AG04450 (cell line): ENCODE results near the gene CCL3. TPM values are rescaled to one million over a fixed set of nuclear protein-coding genes. Genes with fewer than 3 reads are reported as not detected.

Source experiments
- CTCF ChIA-PET: fragments of 300-600, 350-600 bp; formaldehyde crosslinking; extraction: SDS; loops from one replicate; lab custom pipeline; 2022; ENCODE audit warnings: antibody characterized with exemption, inconsistent platforms; lab: Charles Lee
- POLR2A ChIA-PET: fragments of 350-600 bp; formaldehyde crosslinking; extraction: SDS; loops from one replicate; lab custom pipeline; 2021; ENCODE audit warnings: antibody characterized with exemption, inconsistent platforms; lab: Yijun Ruan, JAX
- DNase-seq: peaks from one replicate; pipeline ENCODE4 v3.0.0-alpha.2; 2011; ENCODE audit warnings: low read depth, low spot score
- H3K27ac ChIP-seq: one replicate; pipeline ENCODE4 v1.5.1; 2012; ENCODE audit warnings: low read depth, low read length, control low read depth
- H3K27me3 ChIP-seq: one replicate; pipeline ENCODE4 v1.6.0; 2012; ENCODE audit warnings: low read length; ENCODE audit not compliant: control insufficient read depth, insufficient read depth
- H3K4me3 ChIP-seq: 2 replicates; pipeline ENCODE4 v1.5.1; 2011; ENCODE audit warnings: mild to moderate bottlenecking, low read depth, low read length, control low read depth
- H3K9me3 ChIP-seq: 2 replicates; pipeline ENCODE4 v1.5.1; 2012; ENCODE audit warnings: low read length; ENCODE audit not compliant: control insufficient read depth, insufficient read depth
- CTCF ChIP-seq: IDR thresholded peaks from 2 replicates; pipeline ENCODE4 v1.5.1; 2011; ENCODE audit warnings: low read depth, low read length, control low read depth, inconsistent platforms
- polyA plus RNA-seq: library from polyadenylated mRNA; depleted of rRNA; stranded (reverse); fragments of >200 nt; gene quantifications from 2 replicates; pipeline ENCODE4 v1.2.3, GENCODE V29; 2011

CCL3 gene
- polyA plus RNA-seq, 1 experiment: not detected

- ChIA-PET CTCF (interaction anchor here (2.6 kb wide), 1 partner anchor 19 kb away, joined by 17 read pairs; no protein-coding TSS in a partner anchor), POLR2A (no interaction called here)
- no peak for TF ChIP-seq CTCF
- DNase-seq: no peak
- H3K27me3 ChIP-seq: peaks cover 3% of the 10 kb centered on the region
- no peak overlapping the region for H3K4me3 ChIP-seq
- H3K27ac ChIP-seq: no peak overlapping the region
- H3K9me3 ChIP-seq: peaks cover 10% of the 10 kb centered on the region
These were observed 39.7 kb upstream of the CCL3 start for GRCh38 chr17:36129616-36130015.

GRCh38 chr17:36128411-36128978 lies 38.6 kb upstream of the CCL3 start:
- ChIA-PET POLR2A (interaction anchor here (0.7 kb wide), 1 partner anchor 28 kb away, joined by 3 read pairs; no protein-coding TSS in a partner anchor), CTCF (interaction anchor here (2.6 kb wide), 1 partner anchor 21 kb away, joined by 17 read pairs; no protein-coding TSS in a partner anchor)
- no peak overlapping the region for H3K27ac ChIP-seq
- DNase-seq: no peak
- H3K4me3 ChIP-seq: no peak overlapping the region
- no peak for TF ChIP-seq CTCF
- H3K9me3 ChIP-seq: peaks cover 10% of the 10 kb centered on the region
- H3K27me3 ChIP-seq: peaks cover 3% of the 10 kb centered on the region

GRCh38 chr17:36127911-36128310 lies 38.0 kb upstream of the CCL3 start:
- peaks cover 3% of the 10 kb centered on the region for H3K27me3 ChIP-seq
- H3K4me3 ChIP-seq: no peak overlapping the region
- DNase-seq: no peak
- ChIA-PET CTCF (interaction anchor here (2.6 kb wide), 1 partner anchor 21 kb away, joined by 17 read pairs; no protein-coding TSS in a partner anchor), POLR2A (interaction anchor here (0.7 kb wide), 1 partner anchor 29 kb away, joined by 3 read pairs; no protein-coding TSS in a partner anchor)
- TF ChIP-seq CTCF: no peak
- H3K9me3 ChIP-seq: peaks cover 10% of the 10 kb centered on the region
- no peak overlapping the region for H3K27ac ChIP-seq

GRCh38 chr17:36127199-36127893 lies 37.4 kb upstream of the CCL3 start:
- ChIA-PET CTCF (interaction anchor here (0.9 to 2.6 kb wide), 2 partner anchors 22 kb away, joined by 7 to 17 read pairs; no protein-coding TSS in a partner anchor), POLR2A (no interaction called here)
- Histone ChIP-seq H3K27me3 (peaks cover 3% of the 10 kb centered on the region), H3K9me3 (peaks cover 10% of the 10 kb centered on the region), H3K27ac (no peak overlapping the region), H3K4me3 (no peak overlapping the region)
- TF ChIP-seq CTCF: no peak
- no peak for DNase-seq
